Hepatocyte (in vitro differentiated cells): ENCODE measurements around the gene TMEM131.

Experiments used
- EZH2 ChIP-seq: fragments of 200-600 bp; sonication (generic); IDR thresholded peaks from 2 replicates; pipeline ENCODE4 v1.6.1; 2016; ENCODE audit warnings: antibody characterized with exemption, mild to moderate bottlenecking, borderline replicate concordance
- EZH2phosphoT487 ChIP-seq: fragments of 200-600 bp; sonication (generic); IDR thresholded peaks from one replicate; pipeline ENCODE4 v1.6.1; 2018; ENCODE audit warnings: antibody characterized with exemption, mild to moderate bottlenecking, low read depth, moderate library complexity; ENCODE audit not compliant: unreplicated experiment, severe bottlenecking
- TF ChIP-seq, protein P1 (sequence below): fragments of 200-600 bp; sonication (generic); IDR thresholded peaks from 2 replicates; pipeline ENCODE4 v1.5.1; 2016; ENCODE audit warnings: antibody characterized with exemption, mild to moderate bottlenecking; ENCODE audit not compliant: poor library complexity

DNA sequence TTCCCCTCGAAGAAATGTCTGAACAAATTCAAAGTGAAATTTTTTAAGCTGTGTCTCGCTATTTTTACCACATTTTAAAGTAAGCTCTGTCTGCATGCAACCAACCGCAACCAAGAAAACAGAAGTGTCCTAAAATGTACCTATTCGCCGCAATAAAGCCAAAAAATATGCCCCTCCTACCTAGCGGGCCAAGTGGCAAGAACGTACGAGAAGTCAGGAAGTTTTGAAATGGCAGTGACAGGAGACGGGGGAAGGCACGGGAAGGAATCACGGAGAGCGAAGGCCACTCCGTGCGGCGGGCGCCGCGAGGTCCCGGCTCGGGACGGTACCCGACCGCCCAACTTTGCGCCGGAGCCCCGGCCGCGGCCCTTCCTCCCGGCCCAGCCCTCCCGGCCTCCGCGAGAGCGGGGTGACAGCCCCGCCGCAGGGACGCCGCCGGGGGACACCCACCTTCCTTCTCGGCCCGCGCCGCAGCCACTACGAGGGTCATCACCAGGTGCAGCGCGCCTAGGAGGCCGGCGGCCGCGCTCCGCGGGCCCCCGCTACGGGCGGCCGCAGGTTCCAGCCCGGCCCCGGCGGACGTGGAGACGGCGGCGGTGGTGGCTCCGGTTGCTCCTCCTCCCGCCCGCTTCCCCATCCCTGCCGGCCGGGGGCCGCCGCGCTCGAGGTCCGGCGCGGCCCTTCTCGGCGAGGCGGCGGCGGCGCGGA, 568 bp downstream of the TMEM131 start:
- TF ChIP-seq, protein P1, sequence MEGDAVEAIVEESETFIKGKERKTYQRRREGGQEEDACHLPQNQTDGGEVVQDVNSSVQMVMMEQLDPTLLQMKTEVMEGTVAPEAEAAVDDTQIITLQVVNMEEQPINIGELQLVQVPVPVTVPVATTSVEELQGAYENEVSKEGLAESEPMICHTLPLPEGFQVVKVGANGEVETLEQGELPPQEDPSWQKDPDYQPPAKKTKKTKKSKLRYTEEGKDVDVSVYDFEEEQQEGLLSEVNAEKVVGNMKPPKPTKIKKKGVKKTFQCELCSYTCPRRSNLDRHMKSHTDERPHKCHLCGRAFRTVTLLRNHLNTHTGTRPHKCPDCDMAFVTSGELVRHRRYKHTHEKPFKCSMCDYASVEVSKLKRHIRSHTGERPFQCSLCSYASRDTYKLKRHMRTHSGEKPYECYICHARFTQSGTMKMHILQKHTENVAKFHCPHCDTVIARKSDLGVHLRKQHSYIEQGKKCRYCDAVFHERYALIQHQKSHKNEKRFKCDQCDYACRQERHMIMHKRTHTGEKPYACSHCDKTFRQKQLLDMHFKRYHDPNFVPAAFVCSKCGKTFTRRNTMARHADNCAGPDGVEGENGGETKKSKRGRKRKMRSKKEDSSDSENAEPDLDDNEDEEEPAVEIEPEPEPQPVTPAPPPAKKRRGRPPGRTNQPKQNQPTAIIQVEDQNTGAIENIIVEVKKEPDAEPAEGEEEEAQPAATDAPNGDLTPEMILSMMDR = no peak
- TF ChIP-seq EZH2 = no peak
- TF ChIP-seq EZH2phosphoT487 = no peak
